ENCODE results near the gene PKD1. TPM values are rescaled to one million over a fixed set of nuclear protein-coding genes. Genes with fewer than 3 reads are reported as not detected.

The PKD1 gene
- total RNA-seq, 2 donors from 2014 or later = 78.9 to 237 TPM

DNA sequence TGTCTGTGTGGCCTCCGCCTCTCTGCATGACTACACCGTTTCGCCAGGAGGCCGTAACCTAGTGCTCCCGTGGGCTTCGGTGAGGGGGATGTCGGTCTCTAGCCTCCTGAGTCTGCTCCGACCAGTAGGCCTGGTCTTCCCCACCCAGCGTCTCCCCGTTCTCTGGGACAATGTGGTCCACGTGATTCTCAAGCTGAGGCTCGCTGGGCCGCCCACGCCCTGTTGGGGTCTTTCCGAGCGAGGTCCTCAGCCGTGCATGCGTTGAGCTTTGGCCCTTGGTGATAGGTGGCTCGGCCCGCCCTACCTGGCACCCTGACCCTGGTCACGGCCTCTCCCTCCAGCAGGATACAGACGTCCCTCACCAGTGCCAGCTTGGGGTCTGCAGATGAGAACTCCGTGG, 57.0 kb downstream of the PKD1 start:
- no peaks in the 10 kb centered on the region for H3K9me3 ChIP-seq
- no peaks in the 10 kb centered on the region for H3K27me3 ChIP-seq
- H3K27ac ChIP-seq = no peak overlapping the region
- 90 to 97% methylated on average over 20 to 23 of the region's 23 CpGs for WGBS, 2 donors
- ATAC-seq = no peak
- peaks cover 5 to 11% of the 10 kb centered on the region in 2 donors for H3K36me3 ChIP-seq (replicated peaks in 1 of 2; ENCODE audit: insufficient read depth in 1 of 2, low read depth in 2 of 2)
- no peak for DNase-seq
- H3K4me1 ChIP-seq = peaks cover 16% of the 10 kb centered on the region
- no peak overlapping the region for H3K4me3 ChIP-seq
- TF ChIP-seq POLR2A (IDR thresholded peaks at IDR 0.05) = no peak
- TF ChIP-seq, protein P1, sequence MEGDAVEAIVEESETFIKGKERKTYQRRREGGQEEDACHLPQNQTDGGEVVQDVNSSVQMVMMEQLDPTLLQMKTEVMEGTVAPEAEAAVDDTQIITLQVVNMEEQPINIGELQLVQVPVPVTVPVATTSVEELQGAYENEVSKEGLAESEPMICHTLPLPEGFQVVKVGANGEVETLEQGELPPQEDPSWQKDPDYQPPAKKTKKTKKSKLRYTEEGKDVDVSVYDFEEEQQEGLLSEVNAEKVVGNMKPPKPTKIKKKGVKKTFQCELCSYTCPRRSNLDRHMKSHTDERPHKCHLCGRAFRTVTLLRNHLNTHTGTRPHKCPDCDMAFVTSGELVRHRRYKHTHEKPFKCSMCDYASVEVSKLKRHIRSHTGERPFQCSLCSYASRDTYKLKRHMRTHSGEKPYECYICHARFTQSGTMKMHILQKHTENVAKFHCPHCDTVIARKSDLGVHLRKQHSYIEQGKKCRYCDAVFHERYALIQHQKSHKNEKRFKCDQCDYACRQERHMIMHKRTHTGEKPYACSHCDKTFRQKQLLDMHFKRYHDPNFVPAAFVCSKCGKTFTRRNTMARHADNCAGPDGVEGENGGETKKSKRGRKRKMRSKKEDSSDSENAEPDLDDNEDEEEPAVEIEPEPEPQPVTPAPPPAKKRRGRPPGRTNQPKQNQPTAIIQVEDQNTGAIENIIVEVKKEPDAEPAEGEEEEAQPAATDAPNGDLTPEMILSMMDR (IDR thresholded peaks at IDR 0.05) = no peak
- intact Hi-C loops (cut with DNase I) = no loop called here

DNA sequence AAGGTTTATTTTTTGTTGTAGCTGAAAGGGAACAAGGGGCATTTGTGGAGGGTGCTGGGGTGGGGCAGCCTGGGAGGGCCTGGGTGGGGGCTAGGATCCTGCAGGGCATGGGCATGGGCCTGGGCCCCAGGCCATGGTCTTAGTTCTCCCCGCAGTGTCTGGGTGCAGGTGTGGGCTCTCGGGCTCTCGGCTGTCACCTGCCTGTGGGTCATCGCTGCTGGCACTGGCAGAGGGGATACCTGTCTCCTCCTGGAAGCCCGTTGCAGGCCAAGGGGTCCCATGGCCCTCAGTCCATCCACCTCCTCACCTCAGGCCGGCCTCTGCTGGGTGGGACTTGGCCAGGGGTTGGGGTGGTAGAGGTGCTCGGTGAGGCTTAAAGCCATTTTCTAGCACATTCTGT, 57.6 kb downstream of the PKD1 start:
- Histone ChIP-seq H3K4me3 (no peak overlapping the region), H3K9me3 (no peaks in the 10 kb centered on the region), H3K4me1 (peaks cover 16% of the 10 kb centered on the region), H3K27ac (no peak overlapping the region), H3K27me3 (no peaks in the 10 kb centered on the region), H3K36me3 (replicated peaks in 1 of 2; ENCODE audit: insufficient read depth in 1 of 2, low read depth in 2 of 2) (peaks cover 11 to 14% of the 10 kb centered on the region in 2 donors)
- TF ChIP-seq, protein P1 (IDR thresholded peaks at IDR 0.05) = no peak
- TF ChIP-seq POLR2A (IDR thresholded peaks at IDR 0.05) = no peak
- intact Hi-C loops (cut with DNase I) = no loop called here
- no peak for ATAC-seq
- 96 to 97% methylated on average over 4 to 5 of the region's 7 CpGs for WGBS, 2 donors
- no peak for DNase-seq

DNA sequence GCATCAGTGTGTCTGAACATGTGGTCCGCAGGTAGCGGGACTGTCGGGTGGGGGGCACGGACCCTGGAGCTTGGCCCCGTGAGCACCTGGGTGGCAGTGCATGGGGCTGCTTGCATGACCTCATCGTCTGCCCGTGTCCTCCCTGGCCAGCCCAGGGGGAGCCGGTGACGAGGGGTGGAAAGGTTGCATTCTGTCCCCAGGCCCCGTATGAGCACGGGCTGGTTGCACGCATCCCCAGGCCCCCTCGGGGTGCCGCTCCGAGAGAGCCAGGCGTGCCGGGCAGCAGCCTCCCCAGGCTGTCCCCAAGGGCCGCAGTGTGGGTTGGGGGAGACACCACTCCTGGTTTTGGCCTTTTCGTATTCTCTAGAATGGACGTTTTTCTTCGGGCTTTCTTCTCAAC, 58.0 kb downstream of the PKD1 start:
- Histone ChIP-seq H3K27ac (no peak overlapping the region), H3K4me3 (no peak overlapping the region), H3K4me1 (peaks cover 12% of the 10 kb centered on the region), H3K36me3 (replicated peaks in 1 of 2; ENCODE audit: insufficient read depth in 1 of 2, low read depth in 2 of 2) (peaks cover 14% of the 10 kb centered on the region in 2 donors), H3K27me3 (no peaks in the 10 kb centered on the region), H3K9me3 (no peaks in the 10 kb centered on the region)
- DNase-seq (no peak), ATAC-seq (no peak)
- 91 to 95% methylated on average over 17 to 19 of the region's 21 CpGs for WGBS, 2 donors
- no peak for TF ChIP-seq POLR2A (IDR thresholded peaks at IDR 0.05)
- TF ChIP-seq, protein P1 (IDR thresholded peaks at IDR 0.05) = no peak
- intact Hi-C loops (cut with DNase I) = no loop called here

DNA sequence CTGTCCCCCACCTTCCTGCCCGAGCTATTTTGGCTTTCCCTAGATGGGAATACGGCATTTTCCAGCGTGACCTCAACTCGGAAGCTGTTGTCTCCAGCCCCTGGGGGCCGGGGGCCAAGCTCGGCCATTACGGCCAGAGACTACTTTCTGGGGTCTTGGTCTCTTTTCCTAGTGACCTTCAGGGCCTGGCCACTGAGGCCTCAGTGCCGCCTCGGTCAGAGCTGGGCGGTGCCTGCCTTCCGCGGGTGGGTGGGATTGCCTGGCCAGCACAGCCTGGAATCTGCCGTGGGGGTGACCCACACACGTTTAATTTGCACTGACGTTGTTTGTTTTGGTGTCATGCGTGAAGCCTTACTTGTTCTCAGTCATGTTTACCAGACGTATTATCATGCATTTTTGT, 58.7 kb downstream of the PKD1 start:
- Histone ChIP-seq H3K4me1 (peaks cover 5% of the 10 kb centered on the region), H3K4me3 (no peak overlapping the region), H3K27ac (no peak overlapping the region), H3K9me3 (no peaks in the 10 kb centered on the region), H3K27me3 (no peaks in the 10 kb centered on the region), H3K36me3 (replicated peaks in 1 of 2; ENCODE audit: insufficient read depth in 1 of 2, low read depth in 2 of 2) (peaks cover 14% of the 10 kb centered on the region in 2 donors)
- TF ChIP-seq POLR2A (IDR thresholded peaks at IDR 0.05) = no peak
- TF ChIP-seq, protein P1 (IDR thresholded peaks at IDR 0.05) = no peak
- ATAC-seq (no peak), DNase-seq (no peak)
- intact Hi-C loops (cut with DNase I) = no loop called here
- WGBS, 2 donors = 87% methylated on average over 17 of the region's 17 CpGs

DNA sequence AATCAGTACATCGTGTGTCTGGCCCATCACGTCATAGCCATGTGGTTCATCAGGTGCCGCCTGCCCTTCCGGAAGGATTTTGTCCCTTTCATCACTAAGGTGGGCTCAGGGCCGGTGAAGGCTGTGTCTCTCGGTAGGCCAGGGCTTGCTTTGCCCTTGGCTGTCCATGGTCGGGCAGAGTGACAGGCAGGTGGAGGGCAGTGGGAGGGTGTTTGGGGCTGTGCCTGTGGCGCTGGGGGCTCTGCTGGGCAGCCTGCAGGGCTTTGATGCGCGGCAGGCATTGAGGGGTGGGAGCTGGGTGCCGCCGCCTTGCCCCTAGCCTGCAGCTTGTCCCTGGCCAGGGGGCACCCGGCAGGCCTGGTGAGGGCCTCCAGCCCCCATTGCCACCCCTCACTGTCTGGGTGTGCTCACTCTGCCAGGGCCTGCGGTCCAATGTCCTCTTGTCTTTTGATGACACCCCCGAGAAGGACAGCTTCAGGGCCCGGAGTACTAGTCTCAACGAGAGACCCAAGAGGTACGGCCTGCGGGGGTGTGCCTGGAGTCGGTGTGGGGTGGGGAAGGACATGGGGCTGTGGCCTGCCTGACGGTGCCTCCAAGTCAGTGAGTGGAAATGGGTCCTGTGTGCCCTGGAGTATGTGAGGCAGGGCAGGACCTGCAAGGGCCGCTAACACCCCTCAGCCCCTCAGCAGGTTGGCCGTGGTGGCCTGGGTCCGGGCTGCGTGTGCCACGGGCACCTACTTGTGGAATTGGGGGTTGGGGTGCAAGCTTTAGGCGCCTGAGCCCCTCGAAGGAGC, 59.4 kb downstream of the PKD1 start:
- Histone ChIP-seq H3K27ac (no peak overlapping the region), H3K4me3 (no peak overlapping the region), H3K9me3 (no peaks in the 10 kb centered on the region), H3K4me1 (no peaks in the 10 kb centered on the region), H3K36me3 (replicated peaks in 1 of 2; ENCODE audit: insufficient read depth in 1 of 2, low read depth in 2 of 2) (peaks cover 14% of the 10 kb centered on the region in 2 donors), H3K27me3 (no peaks in the 10 kb centered on the region)
- intact Hi-C loops (cut with DNase I) = no loop called here
- DNase-seq (no peak), ATAC-seq (no peak)
- TF ChIP-seq POLR2A (IDR thresholded peaks at IDR 0.05) = no peak
- TF ChIP-seq, protein P1 (IDR thresholded peaks at IDR 0.05) = no peak
- WGBS, 2 donors = 90 to 96% methylated on average over 16 to 24 of the region's 28 CpGs

Measured in body of pancreas (tissue), 4 donors.